OCI-LY3 (cell line): ENCODE data around the gene ATRX.
"Not testable (repeated sequence)": the region's sequence is repeated elsewhere in the genome, so short reads cannot be mapped to it uniquely, and the experiment has no call there.

Experiments used
- CTCF ChIP-seq: fragments of 200-600, 300-600 bp; sonication (generic); IDR thresholded peaks from 2 replicates; pipeline ENCODE4 v1.5.1; 2014; ENCODE audit warnings: antibody characterized with exemption, low read length, low read depth
- EZH2phosphoT487 ChIP-seq: fragments of 200-600 bp; shearing (Covaris generic); IDR thresholded peaks from 2 replicates; pipeline ENCODE4 v1.6.1; 2018; ENCODE audit warnings: antibody characterized with exemption, mixed run types, low read depth

DNA sequence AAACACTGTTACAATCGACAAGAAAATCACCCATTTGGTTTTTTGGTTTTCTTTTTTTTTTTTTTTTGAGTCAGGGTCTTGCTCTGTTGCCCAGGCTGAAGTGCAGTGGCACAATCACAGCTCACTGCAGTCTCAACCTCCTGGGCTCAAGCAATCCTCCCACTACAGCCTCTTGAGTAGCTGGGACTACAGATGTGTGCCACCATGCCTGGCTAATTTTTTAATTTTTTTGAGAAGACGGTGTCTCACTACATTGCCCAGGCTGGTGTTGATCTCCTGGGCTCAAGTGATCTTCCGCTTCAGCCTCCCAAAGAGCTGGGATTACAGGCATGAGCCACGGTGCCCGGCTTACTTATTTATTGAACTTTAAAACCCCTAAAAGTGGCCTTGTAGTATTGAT is 45.5 kb upstream of the ATRX start:
- TF ChIP-seq CTCF, EZH2phosphoT487: not testable (repeated sequence)
